Measurements from ENCODE around the gene MEMO1. TPM values are rescaled to one million over a fixed set of nuclear protein-coding genes. Genes with fewer than 3 reads are reported as not detected.
"Not testable (repeated sequence)": the region's sequence is repeated elsewhere in the genome, so short reads cannot be mapped to it uniquely, and the experiment has no call there.

MEMO1 gene
- polyA plus RNA-seq, 4 donors: 30.3 to 33.4 (median 33.0) TPM

GRCh38 chr2:31931916-31932315 is 78.9 kb downstream of the MEMO1 start:
- FAIRE-seq: peak; percentile 55

GRCh38 chr2:31925517-31925916 is 85.3 kb downstream of the MEMO1 start:
- Histone ChIP-seq H3K27ac (ENCODE audit: low read depth in 1 of 3, low read length in 2 of 3) (no peak overlapping the region), H3K36me3 (ENCODE audit: control insufficient read depth in 3 of 3, insufficient read depth in 2 of 3, low read depth in 1 of 3, low read length in 3 of 3) (peaks cover 0 to 13% (median 2%) of the 10 kb centered on the region in 3 donors), H3K9me3 (ENCODE audit: control insufficient read depth in 2 of 2, insufficient read depth in 1 of 2, low read depth in 1 of 2, low read length in 1 of 2) (no peaks in the 10 kb centered on the region), H3K4me1 (ENCODE audit: control insufficient read depth in 3 of 3, insufficient read depth in 2 of 3, low read depth in 1 of 3, low read length in 2 of 3) (no peaks in the 10 kb centered on the region), H3K27me3 (ENCODE audit: control insufficient read depth in 3 of 3, insufficient read depth in 3 of 3, low read length in 3 of 3) (no peaks in the 10 kb centered on the region), H3K4me3 (ENCODE audit: low read depth in 1 of 3, low read length in 3 of 3) (no peak overlapping the region)
- no peak for FAIRE-seq
- WGBS, 3 donors: 91 to 98% (median 96%) methylated on average over 2 of the region's 2 CpGs
- peak in 1 of 2 donors; percentile 21 for DNase-seq

More at GRCh38 chr2:31931916-31932315, 78.9 kb downstream of the MEMO1 start:
- H3K9me3 ChIP-seq (ENCODE audit: control insufficient read depth in 2 of 2, insufficient read depth in 1 of 2, low read depth in 1 of 2, low read length in 1 of 2): no peaks in the 10 kb centered on the region
- DNase-seq: no peak
- no peak overlapping the region for H3K27ac ChIP-seq (ENCODE audit: low read depth in 1 of 3, low read length in 2 of 3)
- WGBS, 3 donors: 94 to 95% (median 95%) methylated on average over 4 of the region's 4 CpGs
- H3K4me1 ChIP-seq (ENCODE audit: control insufficient read depth in 3 of 3, insufficient read depth in 2 of 3, low read depth in 1 of 3, low read length in 2 of 3): no peaks in the 10 kb centered on the region
- H3K36me3 ChIP-seq (ENCODE audit: control insufficient read depth in 3 of 3, insufficient read depth in 2 of 3, low read depth in 1 of 3, low read length in 3 of 3): peaks cover 2 to 9% (median 2%) of the 10 kb centered on the region in 3 donors
- no peak overlapping the region for H3K4me3 ChIP-seq (ENCODE audit: low read depth in 1 of 3, low read length in 3 of 3)
- no peaks in the 10 kb centered on the region for H3K27me3 ChIP-seq (ENCODE audit: control insufficient read depth in 3 of 3, insufficient read depth in 3 of 3, low read length in 3 of 3)

GRCh38 chr2:31923662-31924061 is 87.1 kb downstream of the MEMO1 start:
- no peak overlapping the region for H3K27ac ChIP-seq (ENCODE audit: low read depth in 1 of 3, low read length in 2 of 3)
- H3K4me1 ChIP-seq (ENCODE audit: control insufficient read depth in 3 of 3, insufficient read depth in 2 of 3, low read depth in 1 of 3, low read length in 2 of 3): no peaks in the 10 kb centered on the region
- H3K9me3 ChIP-seq (ENCODE audit: control insufficient read depth in 2 of 2, insufficient read depth in 1 of 2, low read depth in 1 of 2, low read length in 1 of 2): no peaks in the 10 kb centered on the region
- peaks cover 0 to 14% (median 2%) of the 10 kb centered on the region in 3 donors for H3K36me3 ChIP-seq (ENCODE audit: control insufficient read depth in 3 of 3, insufficient read depth in 2 of 3, low read depth in 1 of 3, low read length in 3 of 3)
- DNase-seq: no peak
- H3K27me3 ChIP-seq (ENCODE audit: control insufficient read depth in 3 of 3, insufficient read depth in 3 of 3, low read length in 3 of 3): no peaks in the 10 kb centered on the region
- H3K4me3 ChIP-seq (ENCODE audit: low read depth in 1 of 3, low read length in 3 of 3): no peak overlapping the region
- no peak for FAIRE-seq

GRCh38 chr2:31922542-31923408 is 88.0 kb downstream of the MEMO1 start:
- peaks cover 0 to 12% (median 2%) of the 10 kb centered on the region in 3 donors for H3K36me3 ChIP-seq (ENCODE audit: control insufficient read depth in 3 of 3, insufficient read depth in 2 of 3, low read depth in 1 of 3, low read length in 3 of 3)
- DNase-seq (no peak), FAIRE-seq (no peak)
- H3K4me3 ChIP-seq (ENCODE audit: low read depth in 1 of 3, low read length in 3 of 3): no peak overlapping the region
- WGBS, 3 donors: 70 to 80% (median 79%) methylated on average over 9 of the region's 9 CpGs
- no peaks in the 10 kb centered on the region for H3K27me3 ChIP-seq (ENCODE audit: control insufficient read depth in 3 of 3, insufficient read depth in 3 of 3, low read length in 3 of 3)
- no peaks in the 10 kb centered on the region for H3K4me1 ChIP-seq (ENCODE audit: control insufficient read depth in 3 of 3, insufficient read depth in 2 of 3, low read depth in 1 of 3, low read length in 2 of 3)
- no peak overlapping the region for H3K27ac ChIP-seq (ENCODE audit: low read depth in 1 of 3, low read length in 2 of 3)
- H3K9me3 ChIP-seq (ENCODE audit: control insufficient read depth in 2 of 2, insufficient read depth in 1 of 2, low read depth in 1 of 2, low read length in 1 of 2): no peaks in the 10 kb centered on the region

- Histone ChIP-seq H3K4me3 (ENCODE audit: low read depth in 1 of 3, low read length in 3 of 3) (no peak overlapping the region), H3K27ac (ENCODE audit: low read depth in 1 of 3, low read length in 2 of 3) (no peak overlapping the region), H3K4me1 (ENCODE audit: control insufficient read depth in 3 of 3, insufficient read depth in 2 of 3, low read depth in 1 of 3, low read length in 2 of 3) (no peaks in the 10 kb centered on the region), H3K36me3 (ENCODE audit: control insufficient read depth in 3 of 3, insufficient read depth in 2 of 3, low read depth in 1 of 3, low read length in 3 of 3) (peaks cover 0 to 10% (median 2%) of the 10 kb centered on the region in 3 donors), H3K9me3 (ENCODE audit: control insufficient read depth in 2 of 2, insufficient read depth in 1 of 2, low read depth in 1 of 2, low read length in 1 of 2) (no peaks in the 10 kb centered on the region), H3K27me3 (ENCODE audit: control insufficient read depth in 3 of 3, insufficient read depth in 3 of 3, low read length in 3 of 3) (no peaks in the 10 kb centered on the region)
- DNase-seq: no peak
- 96 to 100% (median 99%) methylated on average over 1 of the region's 1 CpG for WGBS, 3 donors
- no peak for FAIRE-seq
Measured at GRCh38 chr2:31920962-31921361, 89.8 kb downstream of the MEMO1 start.

GRCh38 chr2:31919499-31919898 is 91.3 kb downstream of the MEMO1 start:
- no peak for FAIRE-seq
- WGBS, 3 donors: 99% methylated on average over 3 of the region's 3 CpGs
- no peak for DNase-seq
- no peaks in the 10 kb centered on the region for H3K27me3 ChIP-seq (ENCODE audit: control insufficient read depth in 3 of 3, insufficient read depth in 3 of 3, low read length in 3 of 3)
- no peak overlapping the region for H3K4me3 ChIP-seq (ENCODE audit: low read depth in 1 of 3, low read length in 3 of 3)
- H3K27ac ChIP-seq (ENCODE audit: low read depth in 1 of 3, low read length in 2 of 3): no peak overlapping the region
- H3K4me1 ChIP-seq (ENCODE audit: control insufficient read depth in 3 of 3, insufficient read depth in 2 of 3, low read depth in 1 of 3, low read length in 2 of 3): no peaks in the 10 kb centered on the region
- no peaks in the 10 kb centered on the region for H3K9me3 ChIP-seq (ENCODE audit: control insufficient read depth in 2 of 2, insufficient read depth in 1 of 2, low read depth in 1 of 2, low read length in 1 of 2)
- H3K36me3 ChIP-seq (ENCODE audit: control insufficient read depth in 3 of 3, insufficient read depth in 2 of 3, low read depth in 1 of 3, low read length in 3 of 3): peaks cover 0 to 9% (median 2%) of the 10 kb centered on the region in 3 donors

GRCh38 chr2:31909661-31910060 is 101.1 kb downstream of the MEMO1 start:
- Histone ChIP-seq H3K36me3 (ENCODE audit: control insufficient read depth in 3 of 3, insufficient read depth in 2 of 3, low read depth in 1 of 3, low read length in 3 of 3) (peaks cover 3 to 13% (median 4%) of the 10 kb centered on the region in 3 donors), H3K27me3 (ENCODE audit: control insufficient read depth in 3 of 3, insufficient read depth in 3 of 3, low read length in 3 of 3) (no peaks in the 10 kb centered on the region), H3K27ac (ENCODE audit: low read depth in 1 of 3, low read length in 2 of 3) (no peak overlapping the region), H3K4me1 (ENCODE audit: control insufficient read depth in 3 of 3, insufficient read depth in 2 of 3, low read depth in 1 of 3, low read length in 2 of 3) (no peaks in the 10 kb centered on the region), H3K4me3 (ENCODE audit: low read depth in 1 of 3, low read length in 3 of 3) (no peak overlapping the region), H3K9me3 (ENCODE audit: control insufficient read depth in 2 of 2, insufficient read depth in 1 of 2, low read depth in 1 of 2, low read length in 1 of 2) (peaks cover 0 to 4% of the 10 kb centered on the region in 2 donors)
- peak; percentile 64 for FAIRE-seq
- no peak for DNase-seq

GRCh38 chr2:31907491-31907890 is 103.3 kb downstream of the MEMO1 start:
- WGBS, 3 donors: 93 to 100% (median 95%) methylated on average over 6 of the region's 6 CpGs
- H3K4me3 ChIP-seq (ENCODE audit: low read depth in 1 of 3, low read length in 3 of 3); DNase-seq; H3K27me3 ChIP-seq (ENCODE audit: control insufficient read depth in 3 of 3, insufficient read depth in 3 of 3, low read length in 3 of 3); H3K27ac ChIP-seq (ENCODE audit: low read depth in 1 of 3, low read length in 2 of 3); FAIRE-seq; H3K9me3 ChIP-seq (ENCODE audit: control insufficient read depth in 2 of 2, insufficient read depth in 1 of 2, low read depth in 1 of 2, low read length in 1 of 2); H3K4me1 ChIP-seq (ENCODE audit: control insufficient read depth in 3 of 3, insufficient read depth in 2 of 3, low read depth in 1 of 3, low read length in 2 of 3): not testable (repeated sequence)
- peaks cover 2 to 15% (median 4%) of the 10 kb centered on the region in 3 donors for H3K36me3 ChIP-seq (ENCODE audit: control insufficient read depth in 3 of 3, insufficient read depth in 2 of 3, low read depth in 1 of 3, low read length in 3 of 3)
